Chondrocyte (in vitro differentiated cells): ENCODE data around the gene KDM8. TPM values are rescaled to one million over a fixed set of nuclear protein-coding genes. Genes with fewer than 3 reads are reported as not detected.

Experiments used
- DNase-seq: peaks from one replicate; pipeline ENCODE4 v3.0.0; 2021; ENCODE audit warnings: mixed read lengths, low spot score
- H3K27ac Mint-ChIP-seq: one replicate; pipeline ENCODE4 v1.8.0; 2021; ENCODE audit warnings: mild to moderate bottlenecking, moderate library complexity, mixed read lengths; ENCODE audit not compliant: unreplicated experiment
- H3K27me3 Mint-ChIP-seq: 2 replicates; pipeline ENCODE4 v1.8.0; 2021; ENCODE audit warnings: low read depth, mixed read lengths
- H3K36me3 Mint-ChIP-seq: 2 replicates; pipeline ENCODE4 v1.8.0; 2021; ENCODE audit warnings: low read depth, mixed read lengths
- H3K4me1 Mint-ChIP-seq: 2 replicates; pipeline ENCODE4 v1.8.0; 2021; ENCODE audit warnings: low read depth, mild to moderate bottlenecking, mixed read lengths
- H3K4me3 Mint-ChIP-seq: one replicate; pipeline ENCODE4 v1.8.0; 2021; ENCODE audit warnings: mild to moderate bottlenecking, moderate library complexity, mixed read lengths; ENCODE audit not compliant: unreplicated experiment
- H3K9me3 Mint-ChIP-seq: 2 replicates; pipeline ENCODE4 v1.8.0; 2021; ENCODE audit warnings: low read depth, mixed read lengths
- total RNA-seq: library from RNA; stranded (reverse); gene quantifications from 3 replicates; pipeline ENCODE4 v1.2.1, GENCODE V29; 2021
- TF ChIP-seq, protein P1 (sequence below): fragments of 200-600 bp; sonication (generic); IDR thresholded peaks from 2 replicates; pipeline ENCODE4 v1.5.0; 2021; ENCODE audit warnings: antibody characterized with exemption, mild to moderate bottlenecking, moderate library complexity

The KDM8 gene
- total RNA-seq, 1 donor from 2014 or later: 5.6 TPM

DNA sequence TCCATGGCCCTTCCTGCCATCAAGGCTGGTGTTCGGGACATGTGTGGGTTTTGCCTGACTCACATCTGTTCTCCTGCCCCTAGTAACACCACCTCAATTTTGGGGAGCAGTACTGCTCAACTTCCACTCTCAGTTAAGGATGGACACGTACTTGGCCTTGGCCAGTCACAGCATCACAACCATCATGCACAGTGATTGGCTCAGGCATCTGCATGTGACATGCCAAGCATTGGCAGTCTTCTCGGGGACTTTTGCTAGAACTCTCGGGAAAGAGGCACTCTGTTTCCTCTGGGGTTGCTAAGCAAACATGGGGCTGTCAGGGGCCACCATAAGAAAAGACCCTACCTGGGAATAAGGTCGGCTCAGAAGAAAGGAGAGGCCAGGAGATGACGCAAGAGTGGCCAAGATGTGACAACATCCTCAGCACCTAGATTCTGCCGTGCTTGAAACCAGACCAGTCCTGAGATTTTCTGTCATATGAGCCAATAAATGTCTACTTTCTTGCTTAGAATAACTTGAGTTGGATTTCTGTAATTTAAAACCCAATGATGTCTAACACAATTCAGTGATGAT lies 11.9 kb upstream of the KDM8 start:
- Mint-ChIP-seq H3K4me3 (no peak overlapping the region), H3K27ac (no peak overlapping the region), H3K4me1 (no peaks in the 10 kb centered on the region), H3K36me3 (no peaks in the 10 kb centered on the region), H3K9me3 (no peaks in the 10 kb centered on the region), H3K27me3 (no peaks in the 10 kb centered on the region)
- TF ChIP-seq, protein P1, sequence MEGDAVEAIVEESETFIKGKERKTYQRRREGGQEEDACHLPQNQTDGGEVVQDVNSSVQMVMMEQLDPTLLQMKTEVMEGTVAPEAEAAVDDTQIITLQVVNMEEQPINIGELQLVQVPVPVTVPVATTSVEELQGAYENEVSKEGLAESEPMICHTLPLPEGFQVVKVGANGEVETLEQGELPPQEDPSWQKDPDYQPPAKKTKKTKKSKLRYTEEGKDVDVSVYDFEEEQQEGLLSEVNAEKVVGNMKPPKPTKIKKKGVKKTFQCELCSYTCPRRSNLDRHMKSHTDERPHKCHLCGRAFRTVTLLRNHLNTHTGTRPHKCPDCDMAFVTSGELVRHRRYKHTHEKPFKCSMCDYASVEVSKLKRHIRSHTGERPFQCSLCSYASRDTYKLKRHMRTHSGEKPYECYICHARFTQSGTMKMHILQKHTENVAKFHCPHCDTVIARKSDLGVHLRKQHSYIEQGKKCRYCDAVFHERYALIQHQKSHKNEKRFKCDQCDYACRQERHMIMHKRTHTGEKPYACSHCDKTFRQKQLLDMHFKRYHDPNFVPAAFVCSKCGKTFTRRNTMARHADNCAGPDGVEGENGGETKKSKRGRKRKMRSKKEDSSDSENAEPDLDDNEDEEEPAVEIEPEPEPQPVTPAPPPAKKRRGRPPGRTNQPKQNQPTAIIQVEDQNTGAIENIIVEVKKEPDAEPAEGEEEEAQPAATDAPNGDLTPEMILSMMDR: no peak
- DNase-seq: no peak

DNA sequence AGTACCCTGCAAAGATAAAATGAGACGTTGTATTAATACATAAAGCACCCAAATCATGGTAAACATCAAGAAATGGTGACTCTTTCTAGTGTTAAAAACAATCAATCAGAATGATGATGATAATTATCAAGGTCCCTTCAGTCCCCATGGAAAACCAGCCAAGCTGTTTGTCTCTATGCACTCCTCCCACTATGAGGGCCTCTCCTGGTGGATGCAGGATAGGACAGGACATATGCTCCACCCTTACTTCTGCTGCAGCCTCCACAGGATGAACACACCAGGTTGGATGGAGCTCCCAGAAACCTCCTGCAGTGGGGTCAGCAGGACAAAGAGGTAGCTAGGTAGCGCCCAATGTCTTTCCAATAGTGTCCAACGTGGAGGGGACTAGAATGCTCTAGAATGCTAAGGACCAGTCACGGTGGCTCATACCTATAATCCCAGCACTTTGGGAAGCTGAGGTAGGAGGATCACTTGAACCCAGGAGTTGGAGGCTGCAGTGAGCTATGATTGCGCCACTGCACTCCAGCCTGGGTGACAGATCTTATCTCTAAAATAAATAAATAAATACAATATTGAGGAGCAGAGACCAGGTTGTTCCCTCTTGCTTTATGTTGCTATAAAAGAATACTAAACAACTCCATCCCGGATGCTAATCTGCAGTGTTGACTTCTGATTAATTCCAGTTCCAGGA lies 9.9 kb upstream of the KDM8 start:
- Mint-ChIP-seq H3K36me3 (no peaks in the 10 kb centered on the region), H3K27me3 (no peaks in the 10 kb centered on the region), H3K4me1 (no peaks in the 10 kb centered on the region), H3K4me3 (no peak overlapping the region), H3K27ac (no peak overlapping the region), H3K9me3 (no peaks in the 10 kb centered on the region)
- DNase-seq: no peak
- TF ChIP-seq, protein P1: peak; percentile 11

DNA sequence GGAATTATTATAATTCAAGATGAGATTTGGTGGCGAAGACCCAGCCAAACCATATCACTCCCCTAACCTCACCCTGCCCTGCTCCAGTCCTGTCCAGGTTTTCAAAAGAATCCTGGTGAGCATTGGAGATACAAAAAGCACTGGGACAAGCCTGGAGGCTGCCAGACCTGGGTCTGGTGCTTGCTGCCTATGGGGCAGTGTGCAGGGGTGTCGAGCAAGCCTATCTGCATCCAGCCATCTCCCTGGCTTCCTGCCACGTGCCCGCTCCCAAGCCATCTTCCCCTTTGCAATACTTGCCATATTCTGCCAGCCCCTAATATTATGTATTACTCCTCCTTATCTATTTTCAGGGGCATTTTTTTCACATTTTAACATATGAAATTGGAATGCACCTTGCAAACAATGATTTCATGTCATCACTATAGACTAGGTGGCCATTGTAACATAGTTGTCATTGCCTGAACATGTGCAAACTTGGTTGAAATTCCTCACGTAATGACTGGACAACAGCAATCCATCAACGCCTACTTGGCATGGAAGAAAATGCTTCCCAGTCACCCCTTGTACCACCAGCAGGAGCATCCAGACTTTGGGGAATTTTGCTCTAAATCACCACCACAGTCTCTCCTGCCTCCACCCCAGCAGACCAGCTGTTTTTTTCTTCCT lies 8.1 kb upstream of the KDM8 start:
- H3K27ac Mint-ChIP-seq: no peak overlapping the region

DNA sequence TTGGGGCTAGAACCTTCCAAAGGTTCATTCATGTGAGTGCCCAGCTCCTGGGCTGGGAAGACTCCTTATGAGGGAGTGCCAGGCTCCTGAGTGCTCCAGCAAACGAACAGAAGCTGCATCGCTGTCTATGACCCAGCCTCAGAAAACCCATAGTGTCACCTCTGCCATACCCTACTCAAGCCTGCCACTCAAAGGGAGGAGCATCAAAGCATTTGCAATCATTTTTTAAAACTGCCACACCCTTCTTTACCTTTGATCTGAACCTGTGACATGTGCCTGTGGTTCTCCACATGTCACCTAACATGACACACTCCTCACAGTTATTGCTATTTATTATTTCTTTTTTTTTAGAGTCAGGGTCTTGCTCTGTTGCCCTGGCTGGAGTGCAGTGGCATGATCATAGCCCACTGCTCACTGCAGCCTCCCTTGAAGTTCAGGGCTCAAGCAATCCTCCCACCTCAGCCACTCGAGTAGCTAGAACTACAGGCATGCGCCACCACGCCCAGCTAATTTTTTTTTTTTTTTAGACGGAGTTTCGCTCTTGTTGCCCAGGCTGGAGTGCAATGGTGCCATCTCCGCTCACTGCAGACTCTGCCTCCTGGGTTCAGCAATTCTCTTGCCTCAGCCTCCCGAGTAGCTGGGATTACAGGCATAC lies 7.3 kb upstream of the KDM8 start:
- Mint-ChIP-seq H3K4me1 (peaks cover 7% of the 10 kb centered on the region), H3K27me3 (no peaks in the 10 kb centered on the region), H3K9me3 (peaks cover 4% of the 10 kb centered on the region), H3K36me3 (no peaks in the 10 kb centered on the region), H3K27ac (no peak overlapping the region), H3K4me3 (no peak overlapping the region)
- DNase-seq: no peak
- TF ChIP-seq, protein P1: no peak

More for the DNA sequence above, 8.1 kb upstream of the KDM8 start:
- H3K4me1 Mint-ChIP-seq: peaks cover 7% of the 10 kb centered on the region
- no peaks in the 10 kb centered on the region for H3K27me3 Mint-ChIP-seq
- H3K36me3 Mint-ChIP-seq: no peaks in the 10 kb centered on the region
- TF ChIP-seq, protein P1: no peak
- no peaks in the 10 kb centered on the region for H3K9me3 Mint-ChIP-seq
- no peak for DNase-seq
- no peak overlapping the region for H3K4me3 Mint-ChIP-seq

DNA sequence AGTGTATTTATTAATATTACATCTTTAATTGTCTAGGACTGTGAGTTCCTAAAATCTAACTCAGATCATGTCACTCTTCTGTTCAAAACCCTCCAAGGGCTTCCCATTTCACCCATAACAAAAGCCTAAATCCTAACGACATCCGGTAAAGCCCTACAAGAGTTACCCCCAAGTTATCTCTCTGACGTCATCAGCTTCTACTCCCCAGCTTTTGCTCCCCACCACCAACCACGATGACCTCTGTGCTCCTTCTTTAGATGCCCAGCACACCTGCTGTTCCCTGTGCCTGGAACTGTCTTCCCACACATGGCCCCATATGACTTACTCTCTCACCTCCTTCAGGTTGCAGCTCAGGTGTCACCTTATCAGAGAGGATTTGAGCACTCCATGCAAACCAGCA lies 6.3 kb upstream of the KDM8 start:
- no peak overlapping the region for H3K27ac Mint-ChIP-seq
- TF ChIP-seq, protein P1: no peak

More for the DNA sequence above, 6.3 kb upstream of the KDM8 start:
- H3K27me3 Mint-ChIP-seq: no peaks in the 10 kb centered on the region
- DNase-seq: no peak
- H3K4me1 Mint-ChIP-seq: peaks cover 7% of the 10 kb centered on the region
- H3K36me3 Mint-ChIP-seq: no peaks in the 10 kb centered on the region
- H3K9me3 Mint-ChIP-seq: peaks cover 4% of the 10 kb centered on the region
- no peak overlapping the region for H3K4me3 Mint-ChIP-seq
